ENCODE results near the gene GPC5. TPM values are rescaled to one million over a fixed set of nuclear protein-coding genes. Genes with fewer than 3 reads are reported as not detected.

The GPC5 gene
- total RNA-seq, 1 experiment from 2014 or later = 0.15 TPM

GRCh38 chr13:91741925-91742324 lies 343.5 kb downstream of the GPC5 start:
- no peak overlapping the region for H3K4me3 Mint-ChIP-seq
- H3K27ac Mint-ChIP-seq = no peak overlapping the region
- no peak for TF ChIP-seq CTCF (conservative IDR thresholded peaks at IDR 0.05)

More at GRCh38 chr13:91741925-91742324, 343.5 kb downstream of the GPC5 start:
- no peak overlapping the region for H2BK15ac ChIP-seq (ENCODE audit: low read depth, low read length)
- H3K4me1 ChIP-seq (ENCODE audit: insufficient read depth, low read length) = no peaks in the 10 kb centered on the region; the same call in 1 of the 2 replicates
- Mint-ChIP-seq H3K27me3 (ENCODE audit: low read depth) (no peaks in the 10 kb centered on the region), H3K9me3 (no peaks in the 10 kb centered on the region), H3K4me1 (peaks cover 0 to 3% of the 10 kb centered on the region in 2 experiments; a peak in 1 of 4 replicates), H3K36me3 (ENCODE audit: insufficient read depth in 1 of 3, low read depth in 3 of 3) (no peaks in the 10 kb centered on the region)
- H3K79me1 ChIP-seq (ENCODE audit: insufficient read depth, low read depth, low read length, poor library complexity, severe bottlenecking) = no peaks in the 10 kb centered on the region
- H3T11ph ChIP-seq (ENCODE audit: low read length) = no peak overlapping the region
- no peak overlapping the region for H4K5ac ChIP-seq (ENCODE audit: insufficient read length, low read depth, low read length)
- H3K9me3 ChIP-seq (ENCODE audit: control insufficient read depth, low read depth, low read length) = no peaks in the 10 kb centered on the region
- H3K79me2 ChIP-seq (ENCODE audit: insufficient read depth, low read length) = no peaks in the 10 kb centered on the region
- H3K4me2 ChIP-seq (ENCODE audit: insufficient read depth, insufficient read length, low read length) = no peak overlapping the region
- no peak overlapping the region for H2BK5ac ChIP-seq (ENCODE audit: insufficient read length, low read length)
- H2BK120ac ChIP-seq (ENCODE audit: low read depth, low read length, poor library complexity, severe bottlenecking) = no peak overlapping the region
- no peak overlapping the region for H3K9ac ChIP-seq (ENCODE audit: extremely low read depth, insufficient read length, low read length)
- H2AFZ ChIP-seq (ENCODE audit: low read length) = no peak overlapping the region
- H3K18ac ChIP-seq (ENCODE audit: insufficient read length, low read depth, low read length) = no peak overlapping the region
- no peaks in the 10 kb centered on the region for H3K27me3 ChIP-seq (ENCODE audit: insufficient read depth, low read length)
- H2AK5ac ChIP-seq (ENCODE audit: insufficient read length, low read length) = no peak overlapping the region
- H3K27ac ChIP-seq (ENCODE audit: insufficient read length, low read depth, low read length) = no peak overlapping the region
- no peak overlapping the region for H3K4ac ChIP-seq (ENCODE audit: low read depth, low read length)
- H2BK20ac ChIP-seq (ENCODE audit: low read depth, low read length, poor library complexity, severe bottlenecking) = no peak overlapping the region
- H3K14ac ChIP-seq (ENCODE audit: insufficient read depth, low read length) = no peak overlapping the region
- H3K23me2 ChIP-seq (ENCODE audit: insufficient read length, low read depth, low read length, poor library complexity, severe bottlenecking) = no peaks in the 10 kb centered on the region
- H2BK12ac ChIP-seq (ENCODE audit: insufficient read length, low read depth, low read length) = no peak overlapping the region
- H4K8ac ChIP-seq (replicated peaks; ENCODE audit: insufficient read length, low read depth, low read length) = no peak overlapping the region
- no peak overlapping the region for H4K91ac ChIP-seq (ENCODE audit: insufficient read length, low read depth, low read length)
- no peak overlapping the region for H3K56ac ChIP-seq (ENCODE audit: insufficient read length, low read depth, low read length)
- H3K23ac ChIP-seq (ENCODE audit: insufficient read length, low read depth, low read length) = no peak overlapping the region
- DNase-seq = no peak
- no CpG with 5 or more reads among the region's 2 CpGs for WGBS (ENCODE audit: extremely low coverage, insufficient read length, low lambda C conversion rate)
- no peaks in the 10 kb centered on the region for H4K20me1 ChIP-seq (ENCODE audit: control insufficient read depth, insufficient read depth, insufficient read length)

Data from H9 (cell line).